HL-60 (cell line): ENCODE data around the gene PTEN.
"Not testable (repeated sequence)": the region's sequence is repeated elsewhere in the genome, so short reads cannot be mapped to it uniquely, and the experiment has no call there.

Source experiments
- DNase-seq, 2 experiments: peaks; one replicate each; pipeline ENCODE4 v3.0.0-alpha.2; 2010 to 2020; ENCODE audit warnings: low read depth in 1 of 2, low spot score in 1 of 2
- H3K27ac ChIP-seq: fragments of 250-450 bp; sonication (Bioruptor Pico); replicated peaks from 2 replicates; pipeline ENCODE4 v1.5.1; 2020; ENCODE audit warnings: mild to moderate bottlenecking, moderate library complexity
- H3K27me3 ChIP-seq: fragments of 250-450 bp; sonication (Bioruptor Pico); 2 replicates; pipeline ENCODE4 v1.5.1; 2021; ENCODE audit warnings: mild to moderate bottlenecking, moderate library complexity; ENCODE audit not compliant: insufficient read depth, poor library complexity, severe bottlenecking
- H3K4me3 ChIP-seq: replicated peaks from 2 replicates; pipeline ENCODE4 v1.5.1; 2011; ENCODE audit warnings: mild to moderate bottlenecking, control low read depth, low read length; ENCODE audit not compliant: insufficient read depth
- CTCF ChIP-seq: IDR thresholded peaks from one replicate; pipeline ENCODE4 v1.5.1; 2011; ENCODE audit warnings: low read length, control low read depth, inconsistent platforms; ENCODE audit not compliant: insufficient read depth
- GABPA ChIP-seq: IDR thresholded peaks from 2 replicates; pipeline ENCODE4 v1.6.1; 2012; ENCODE audit warnings: low read depth
- POLR2AphosphoS5 ChIP-seq: IDR thresholded peaks from 2 replicates; pipeline ENCODE4 v1.6.1; 2012; ENCODE audit warnings: low read depth
- REST ChIP-seq: IDR thresholded peaks from 2 replicates; pipeline ENCODE4 v1.6.1; 2012; ENCODE audit warnings: low read depth; ENCODE audit not compliant: insufficient replicate concordance
- SPI1 ChIP-seq: IDR thresholded peaks from 2 replicates; pipeline ENCODE4 v1.6.1; 2012; ENCODE audit warnings: low read depth, mild to moderate bottlenecking, borderline replicate concordance

Gene PTEN

GRCh38 chr10:87852089-87852488 is 11.3 kb upstream of the PTEN start:
- Histone ChIP-seq H3K27ac (no peak overlapping the region), H3K4me3 (no peak overlapping the region), H3K27me3 (no peaks in the 10 kb centered on the region)
- DNase-seq = no peak
- no peak for TF ChIP-seq POLR2AphosphoS5
- TF ChIP-seq REST = no peak
- TF ChIP-seq CTCF = no peak
- TF ChIP-seq GABPA = no peak
- no peak for TF ChIP-seq SPI1

- not testable (repeated sequence) for DNase-seq, H3K27me3 ChIP-seq, H3K27ac ChIP-seq, H3K4me3 ChIP-seq
Measured at GRCh38 chr10:87855247-87855646, 8.2 kb upstream of the PTEN start.

DNA sequence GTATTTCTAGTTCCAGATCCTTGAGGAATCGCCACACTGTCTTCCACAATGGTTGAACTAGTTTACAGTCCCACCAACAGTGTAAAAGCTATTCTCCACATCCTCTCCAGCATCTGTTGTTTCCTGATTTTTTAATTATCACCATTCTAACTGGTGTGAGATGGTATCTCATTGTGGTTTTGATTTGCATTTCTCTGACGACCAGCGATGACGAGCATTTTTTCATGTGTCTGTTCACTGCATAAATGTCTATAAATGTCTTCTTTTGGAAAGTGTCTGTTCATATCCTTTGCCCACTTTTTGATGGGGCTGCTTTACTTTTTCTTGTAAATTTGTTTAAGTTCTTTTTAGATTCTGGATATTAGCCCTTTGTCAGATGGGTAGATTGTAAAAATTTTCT is 7.8 kb upstream of the PTEN start:
- H3K27me3 ChIP-seq, DNase-seq, H3K27ac ChIP-seq: not testable (repeated sequence)

GRCh38 chr10:87860156-87860795 is 3.1 kb upstream of the PTEN start:
- Histone ChIP-seq H3K4me3 (no peak overlapping the region; the same call in 1 of the 2 replicates), H3K27me3 (no peaks in the 10 kb centered on the region), H3K27ac (peak overlapping the region; percentile 91)
- DNase-seq = peak in 1 of 2 experiments; percentile 69
- TF ChIP-seq SPI1 (peak; percentile 76), REST (no peak), CTCF (peak; percentile 59)

More for the DNA sequence above, 7.8 kb upstream of the PTEN start:
- H3K4me3 ChIP-seq = not testable (repeated sequence)

- Histone ChIP-seq H3K27me3 (no peaks in the 10 kb centered on the region), H3K4me3 (peak overlapping the region; percentile 3; the same call in 1 of the 2 replicates), H3K27ac (peak overlapping the region; percentile 91)
- no peak for TF ChIP-seq SPI1
- TF ChIP-seq CTCF = no peak
- peak in 1 of 2 experiments; percentile 60 for DNase-seq
Measured at GRCh38 chr10:87860816-87861403, 2.5 kb upstream of the PTEN start.
